Left hindlimb (tissue), 1 donor: ENCODE results near the gene UGDH.
"Not testable (repeated sequence)": the region's sequence is repeated elsewhere in the genome, so short reads cannot be mapped to it uniquely, and the experiment has no call there.

Source experiments
- DNase-seq: peaks from one replicate; pipeline ENCODE4 v3.0.0-alpha.2; 2018

The UGDH gene

DNA sequence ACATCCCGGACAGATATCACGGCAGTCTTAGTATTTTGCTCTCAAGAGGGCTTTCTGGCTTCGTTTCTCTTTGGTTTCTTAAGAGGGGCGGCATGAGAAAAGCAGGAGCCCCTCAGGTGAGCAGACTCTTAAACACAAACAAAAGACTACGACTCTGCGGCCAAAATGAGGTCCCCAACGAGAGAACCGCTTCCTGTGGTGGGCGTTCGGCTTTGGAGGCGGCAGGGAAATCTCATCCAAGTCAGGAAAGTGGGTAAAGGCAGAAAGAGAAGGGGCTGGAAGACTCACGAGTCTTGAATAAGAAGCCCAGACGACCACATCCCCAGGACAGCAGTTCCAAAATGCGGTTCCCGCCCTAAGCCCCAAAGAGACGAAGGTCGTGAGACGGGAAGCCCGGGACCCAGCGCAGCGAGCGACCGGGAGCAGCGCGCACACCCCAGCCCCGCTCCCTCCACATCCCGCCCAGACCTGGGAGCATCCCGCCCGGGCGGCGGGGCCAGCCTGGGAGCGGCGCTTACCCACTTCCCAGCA, 409 bp downstream of the UGDH start:
- DNase-seq = no peak

DNA sequence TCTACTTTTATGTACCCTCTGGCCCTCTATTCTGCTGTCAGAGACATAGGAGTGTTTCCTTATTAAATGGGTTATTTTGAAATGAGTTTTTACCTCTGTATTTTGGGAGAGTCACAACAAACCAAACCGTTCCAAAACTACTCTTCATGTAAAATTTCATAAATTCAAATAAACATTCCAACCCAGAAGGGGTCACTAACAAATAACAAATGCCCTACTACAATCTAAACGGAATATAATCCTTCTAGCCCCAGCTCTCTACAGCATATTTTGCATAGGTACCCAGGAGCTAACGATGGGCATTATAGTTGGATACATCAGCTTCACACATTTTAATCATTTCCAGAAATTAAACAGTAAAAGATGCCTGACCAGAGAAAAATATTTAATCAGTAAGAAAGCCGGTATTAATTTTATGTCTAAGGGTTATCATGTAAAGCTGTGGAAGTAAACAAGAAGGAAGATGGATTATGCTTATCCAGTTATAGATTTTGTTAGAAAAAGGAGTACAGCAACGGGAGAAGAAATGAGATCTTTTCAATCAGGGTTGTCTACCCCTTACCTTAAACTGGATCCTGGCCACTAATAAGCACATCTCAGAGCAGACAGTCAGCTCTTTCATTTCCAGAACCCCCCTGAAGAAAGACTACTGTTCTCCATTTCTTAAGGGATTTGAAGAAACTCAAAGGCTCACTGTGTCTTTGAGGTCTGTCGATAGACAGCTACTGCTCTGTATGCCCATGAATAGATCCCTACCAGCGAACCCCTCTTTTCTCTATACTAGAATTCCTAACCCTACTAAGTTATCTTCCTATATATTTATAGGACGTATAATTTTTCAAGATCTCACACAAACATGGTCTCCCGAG, 1.2 kb downstream of the UGDH start:
- no peak for DNase-seq

DNA sequence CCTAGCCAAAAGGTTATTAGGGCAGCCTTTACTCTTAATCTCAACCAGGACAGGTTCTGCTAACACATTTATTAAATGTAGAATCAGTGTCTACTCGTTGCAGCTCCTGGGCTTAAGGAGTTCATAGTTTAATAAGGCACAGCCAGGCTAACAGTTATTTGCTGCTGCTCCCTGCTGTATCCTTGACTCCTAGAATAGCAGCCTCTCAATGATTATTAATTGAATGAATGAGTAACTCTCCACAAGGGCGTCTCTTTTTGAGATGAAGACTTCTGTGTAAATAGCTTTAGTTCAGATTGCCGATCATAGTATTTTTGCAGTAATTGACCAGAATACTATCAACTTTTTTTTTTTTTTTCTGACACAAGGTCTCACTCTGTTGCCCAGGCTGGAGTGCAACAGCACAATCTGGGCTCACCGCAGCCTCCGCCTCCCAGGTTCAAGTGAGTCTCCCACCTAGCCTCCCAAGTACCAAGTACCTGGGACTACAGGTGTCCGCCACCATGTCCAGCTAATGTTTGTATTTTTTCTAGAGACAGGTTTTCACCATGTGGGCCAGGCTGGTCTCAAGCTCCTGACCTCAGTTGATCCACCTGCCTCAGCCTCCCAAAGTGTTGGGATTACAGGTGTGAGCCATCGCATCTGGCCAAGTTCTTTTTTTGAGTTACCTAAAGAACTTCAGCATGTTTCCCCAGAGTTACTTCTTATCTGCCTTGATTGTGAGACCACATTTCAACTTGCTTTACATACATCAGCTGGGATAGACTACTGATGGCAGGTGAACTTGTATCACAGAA, 2.9 kb downstream of the UGDH start:
- DNase-seq = no peak

DNA sequence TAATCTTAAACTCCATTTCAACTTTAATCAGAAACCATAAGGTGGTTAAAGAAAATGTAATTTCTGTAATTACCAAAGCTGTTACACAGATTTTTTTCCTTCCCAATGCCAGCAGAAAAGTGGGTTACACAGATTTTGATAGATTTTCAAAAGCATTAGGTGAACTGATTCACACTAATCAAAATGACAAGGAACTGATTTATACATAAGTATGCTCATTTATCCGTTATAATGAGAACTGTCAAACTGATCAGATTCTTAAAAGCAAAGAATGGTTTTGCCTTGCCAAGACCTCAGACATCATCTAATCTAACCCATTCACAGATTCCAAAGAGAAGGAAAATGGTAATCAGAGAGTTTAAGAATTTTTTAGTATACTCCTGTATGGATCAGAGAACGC, 5.2 kb downstream of the UGDH start:
- DNase-seq = no peak

DNA sequence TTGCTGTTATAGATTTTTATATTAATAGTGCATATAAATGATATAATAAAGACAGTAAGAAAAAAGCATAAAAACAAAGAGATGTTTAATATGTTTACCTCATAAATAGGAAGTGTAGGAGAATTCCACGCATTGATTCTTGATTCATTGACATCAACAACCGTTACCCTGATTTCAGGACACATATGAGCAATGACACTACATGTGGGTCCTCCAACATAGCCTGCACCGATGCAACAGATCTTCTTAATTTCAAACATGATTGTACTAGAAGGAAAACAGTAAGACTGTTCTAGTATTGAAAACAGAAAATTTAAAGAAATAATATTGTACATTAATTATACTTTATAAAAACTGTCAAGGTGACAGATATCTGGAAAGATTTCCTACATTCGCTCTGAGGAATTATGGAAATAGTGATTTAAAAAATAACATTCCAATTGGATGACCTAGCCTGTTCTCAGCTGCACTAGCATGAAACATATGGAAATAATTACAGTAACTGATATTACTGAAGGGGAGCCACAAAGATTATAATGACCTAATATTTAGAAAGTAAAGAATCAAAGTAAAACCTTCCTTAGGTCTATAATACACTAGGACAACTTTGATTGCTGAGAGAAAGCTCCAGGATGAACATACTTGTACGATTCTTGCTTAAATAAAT, 5.9 kb downstream of the UGDH start:
- no peak for DNase-seq

DNA sequence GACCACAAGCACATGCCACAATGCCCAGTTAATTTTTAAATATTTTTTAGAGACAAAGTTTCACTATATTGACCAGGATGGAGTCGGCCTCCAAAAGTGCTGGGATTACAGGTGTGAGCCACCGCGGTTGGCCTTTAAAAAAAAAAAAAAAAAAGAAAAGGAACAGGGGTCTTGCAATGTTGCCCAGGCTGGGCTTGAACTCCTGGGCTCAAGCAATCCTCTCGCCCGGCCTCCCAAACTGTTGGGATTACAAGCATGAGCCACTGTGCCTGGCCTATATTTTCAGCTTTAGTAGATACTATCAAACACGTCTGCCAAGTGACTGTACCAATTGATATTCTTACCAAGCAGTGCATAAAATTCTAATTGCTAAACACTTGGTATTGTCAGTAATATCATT, 8.8 kb downstream of the UGDH start:
- DNase-seq = no peak

DNA sequence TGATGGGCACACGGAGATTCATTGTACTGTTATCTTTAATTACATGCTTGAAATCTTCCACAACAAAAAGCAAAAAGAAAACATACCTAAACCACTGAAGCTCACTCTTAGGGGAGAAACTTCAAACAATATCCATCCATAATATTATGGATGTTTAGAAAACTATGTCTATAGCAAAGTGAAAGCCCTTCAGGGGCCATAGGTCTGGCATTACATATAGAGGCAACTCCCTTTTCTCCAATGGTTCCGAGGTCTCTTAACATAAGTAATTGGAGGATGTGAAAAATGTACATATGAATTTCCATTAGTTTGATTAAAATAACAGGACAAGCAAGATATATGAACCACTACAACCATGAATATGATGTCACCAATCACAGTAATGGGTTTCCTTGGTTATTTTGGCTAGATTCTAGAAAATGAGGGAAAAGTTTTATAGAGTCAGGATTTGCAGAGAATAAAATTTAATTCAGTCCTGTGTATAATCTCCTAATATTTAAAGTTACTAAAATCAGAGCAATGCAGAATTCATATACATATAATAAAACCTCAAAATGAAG, 10.8 kb downstream of the UGDH start:
- DNase-seq = no peak

DNA sequence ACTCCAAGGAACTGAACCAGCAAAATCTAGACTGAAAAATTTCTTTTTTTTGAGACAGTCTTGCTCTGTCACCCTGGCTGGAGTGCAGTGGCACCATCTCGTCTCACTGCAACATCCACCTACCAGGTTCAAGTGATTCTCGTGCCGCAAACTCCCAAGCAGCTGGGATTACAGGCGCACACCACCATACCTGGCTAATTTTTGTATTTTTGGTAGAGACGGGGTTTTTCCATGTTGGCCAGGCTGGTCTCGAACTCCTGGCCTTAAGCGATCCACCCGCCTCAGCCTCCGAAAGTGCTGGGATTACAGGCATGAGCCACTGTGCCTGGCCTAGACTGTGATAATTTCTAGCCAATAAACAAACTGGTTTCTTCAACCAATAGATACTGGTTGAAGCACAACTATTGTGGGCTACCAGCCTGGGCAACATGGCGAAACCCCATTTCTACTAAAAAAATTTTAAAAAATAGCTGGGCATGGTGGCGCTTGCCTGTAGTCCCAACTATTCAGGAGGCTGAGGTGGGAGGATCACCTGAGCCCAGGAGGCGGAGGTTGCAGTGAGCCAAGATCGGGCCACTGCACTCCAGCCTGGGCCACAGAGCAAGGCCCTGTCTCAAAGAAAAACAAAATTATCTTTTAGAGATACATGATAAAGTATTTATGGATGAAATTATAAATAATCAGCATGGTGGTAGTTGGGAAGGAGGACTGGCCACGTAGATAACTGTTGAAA, 11.4 kb downstream of the UGDH start:
- DNase-seq = not testable (repeated sequence)

DNA sequence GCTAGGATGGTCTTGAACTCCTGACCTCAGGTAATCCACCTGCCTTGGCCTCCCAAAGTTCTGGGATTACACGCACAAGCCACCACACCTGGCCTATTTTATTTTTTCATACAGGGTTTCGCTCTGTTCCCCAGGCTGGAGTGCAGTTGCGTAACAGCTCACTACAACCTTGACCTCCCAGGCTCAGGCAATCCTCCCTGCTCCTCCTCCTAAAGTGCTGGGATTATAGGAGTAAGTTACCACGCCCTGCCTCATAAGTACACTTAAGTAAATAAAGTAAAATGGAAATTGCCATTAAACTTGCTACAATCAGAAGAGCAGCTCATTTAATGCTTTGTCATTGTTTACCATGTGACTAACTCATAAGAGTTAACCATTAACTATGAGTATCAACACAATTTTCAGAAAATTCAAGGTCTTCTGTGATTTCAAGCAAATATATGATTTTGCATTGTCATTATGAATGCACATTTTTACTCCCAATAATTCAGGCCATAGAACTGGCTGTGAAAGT, 12.3 kb downstream of the UGDH start:
- no peak for DNase-seq

DNA sequence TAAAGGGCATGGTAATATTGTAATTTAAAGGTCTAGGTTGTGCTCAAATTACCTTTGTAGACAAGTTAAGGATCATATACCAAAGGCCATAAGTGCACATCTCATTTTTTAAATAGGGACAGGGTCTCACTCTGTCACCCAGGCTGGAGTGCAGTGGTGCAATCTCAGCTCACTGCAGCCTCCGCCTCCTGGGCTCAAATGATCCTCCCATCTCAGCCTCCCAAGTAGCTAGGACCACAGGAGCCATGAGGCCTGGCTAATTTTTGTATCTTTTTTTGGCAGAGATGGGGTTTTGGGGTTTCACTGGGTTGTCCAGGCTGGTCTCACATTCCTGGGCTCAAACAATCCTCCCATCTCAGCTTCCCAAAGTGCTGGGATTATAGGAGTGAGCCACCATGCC, 13.0 kb downstream of the UGDH start:
- not testable (repeated sequence) for DNase-seq

DNA sequence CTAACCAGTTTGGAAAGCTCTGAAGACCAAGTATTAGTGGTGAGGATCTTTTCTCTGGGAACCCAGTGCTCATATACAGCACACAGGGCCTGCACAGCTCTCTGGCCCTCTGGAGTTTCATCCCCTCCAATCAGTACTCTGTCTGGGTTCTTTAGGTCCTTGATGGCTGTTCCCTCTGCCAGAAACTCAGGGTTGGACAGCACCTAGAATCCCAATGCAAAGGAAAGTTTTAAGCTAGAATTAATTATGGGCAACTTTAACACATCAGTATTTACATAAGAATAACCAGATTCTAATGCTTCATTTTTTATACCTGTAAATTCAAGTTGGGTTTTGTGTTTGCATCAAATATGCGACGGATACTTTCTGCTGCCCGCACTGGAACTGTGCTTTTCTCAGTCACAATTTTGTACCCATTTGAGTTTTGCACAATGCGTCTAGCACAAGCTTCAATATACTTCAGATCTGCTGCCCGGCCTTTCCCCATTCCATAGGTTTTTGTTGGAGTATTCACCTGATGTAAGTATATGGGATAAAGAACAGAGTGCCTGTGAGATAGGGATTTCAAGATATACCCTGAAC, 16.8 kb downstream of the UGDH start:
- no peak for DNase-seq

DNA sequence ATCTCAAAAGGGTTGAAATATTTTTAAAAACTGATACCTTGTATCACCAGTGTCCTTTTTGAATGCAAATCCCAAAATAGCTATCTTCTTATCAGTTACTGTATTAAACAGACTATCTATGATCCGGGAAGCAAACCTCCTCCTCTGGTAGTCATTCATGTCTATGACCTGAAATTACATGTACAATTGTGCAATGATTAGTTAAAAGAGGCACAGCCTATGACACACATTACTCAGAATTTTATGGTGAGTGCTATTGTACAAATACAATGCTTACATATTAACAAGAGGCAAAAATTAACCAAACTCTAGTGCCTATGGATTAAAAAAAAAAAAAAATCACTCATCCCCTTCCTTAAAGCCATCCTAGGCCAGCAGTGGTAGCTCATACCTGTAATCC, 21.7 kb downstream of the UGDH start:
- DNase-seq = no peak

DNA sequence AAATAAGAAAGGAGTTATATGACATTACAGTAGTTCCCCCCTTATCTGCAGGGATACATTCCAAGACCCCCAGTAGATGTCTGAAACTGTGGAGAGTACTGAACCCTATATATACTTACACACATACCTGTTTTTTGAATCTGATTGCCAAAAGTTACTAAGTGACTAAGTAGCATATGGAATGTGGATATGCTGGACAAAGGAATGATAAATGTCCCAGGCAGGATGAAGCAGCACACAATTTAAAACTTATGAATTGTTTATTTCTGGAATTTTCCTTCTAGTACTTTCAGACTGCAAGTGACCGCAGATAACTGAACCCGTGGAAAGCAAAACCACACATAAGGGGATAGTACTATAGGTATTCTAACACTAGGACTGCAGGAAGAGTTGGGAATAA, 22.7 kb downstream of the UGDH start:
- DNase-seq = no peak

DNA sequence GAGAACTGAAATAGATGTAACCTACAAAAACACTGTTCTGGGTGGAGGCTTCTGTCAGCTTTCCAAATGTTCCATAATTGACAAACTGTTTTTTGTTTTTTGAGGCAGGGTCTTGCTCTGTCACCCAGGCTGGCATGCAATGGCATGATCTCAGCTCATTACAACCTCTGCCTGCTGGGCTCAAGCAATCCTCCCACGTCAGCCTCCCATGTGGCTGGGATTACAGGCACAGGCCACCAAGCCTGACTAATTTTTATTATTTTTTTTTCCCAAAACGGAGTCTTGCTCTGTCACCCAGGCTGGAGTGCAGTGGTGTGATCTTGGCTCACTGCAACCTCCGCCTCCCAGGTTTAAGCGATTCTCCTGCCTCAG, 24.6 kb downstream of the UGDH start:
- DNase-seq = not testable (repeated sequence)

DNA sequence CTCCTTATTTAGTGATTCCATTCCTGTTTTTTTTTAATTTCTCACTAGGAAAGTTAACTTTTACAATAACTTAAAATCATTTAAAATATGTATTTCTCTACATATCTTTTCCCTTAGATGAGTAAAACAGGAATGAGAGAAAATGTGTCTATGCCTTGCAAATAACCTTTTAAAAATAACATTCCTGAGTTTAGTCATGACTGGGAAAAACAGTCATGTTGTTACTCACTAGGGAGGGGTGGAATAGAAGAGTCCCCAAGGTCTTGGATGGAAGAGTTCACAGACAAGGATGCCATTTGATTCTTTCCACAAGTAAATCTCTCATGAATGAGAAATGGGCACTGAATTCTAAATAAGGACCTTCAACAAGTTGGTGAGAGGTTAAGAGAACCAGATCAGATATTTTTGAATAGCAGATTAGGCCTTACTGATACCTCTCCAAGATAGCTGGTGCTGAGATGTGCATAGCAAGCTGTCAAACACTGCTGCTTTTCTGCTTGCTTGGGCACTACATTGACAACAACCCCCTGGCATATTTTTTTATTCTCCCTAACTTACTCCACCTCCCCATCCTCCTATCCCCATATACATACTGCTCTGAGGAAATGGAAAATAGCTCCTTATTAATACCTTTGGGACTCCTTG, 25.1 kb downstream of the UGDH start:
- DNase-seq = no peak

DNA sequence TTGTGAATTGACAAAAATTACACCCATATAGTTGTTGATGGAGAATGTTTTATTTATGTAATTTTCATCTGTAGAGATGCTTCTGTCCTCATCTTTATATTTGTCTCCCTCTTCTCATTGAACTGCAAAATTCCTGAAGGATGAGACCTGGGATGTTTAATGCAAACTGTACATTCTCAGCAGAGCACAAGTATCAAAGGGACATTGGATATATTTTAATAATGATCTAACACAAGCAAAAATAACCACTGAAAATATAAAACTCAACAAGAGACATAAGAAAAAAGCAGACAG, 28.6 kb downstream of the UGDH start:
- DNase-seq = no peak

DNA sequence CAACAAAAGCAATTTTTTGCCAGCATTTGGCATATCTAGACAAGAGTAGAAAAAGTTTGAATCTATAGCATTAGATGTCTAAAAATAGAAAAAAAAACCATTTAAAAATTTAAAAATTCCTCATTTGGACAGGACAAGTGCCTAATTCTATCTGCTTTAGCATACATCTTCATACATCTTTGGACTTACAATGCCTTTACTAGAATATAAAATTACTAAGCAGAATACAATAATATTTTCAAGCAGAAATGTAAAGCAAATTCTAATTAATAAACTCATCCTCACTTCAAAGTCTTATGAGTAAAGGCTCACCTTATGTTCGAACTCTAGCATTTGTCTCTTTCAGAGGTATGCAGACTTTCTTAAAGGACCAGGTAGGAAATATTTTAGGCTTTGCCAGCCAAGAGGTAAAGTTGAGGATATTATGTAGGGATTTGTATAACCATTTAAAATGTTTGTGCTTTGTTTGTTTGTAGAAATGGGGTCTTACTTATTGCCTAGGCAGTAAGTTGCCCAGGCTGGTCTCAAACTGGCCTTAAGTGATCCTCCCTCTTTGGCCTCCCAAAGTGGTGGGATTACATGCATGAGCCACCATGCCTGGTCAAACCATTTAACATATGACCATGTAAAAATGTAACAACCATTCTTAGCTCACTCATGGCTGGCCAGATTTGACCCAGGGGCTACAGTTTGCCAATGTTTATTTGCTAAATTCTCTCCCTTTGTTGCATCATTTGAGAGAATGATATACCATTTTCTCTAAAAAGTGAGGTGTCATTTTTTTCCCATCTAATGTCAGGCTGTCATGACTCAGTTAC, 29.1 kb downstream of the UGDH start:
- DNase-seq = no peak

DNA sequence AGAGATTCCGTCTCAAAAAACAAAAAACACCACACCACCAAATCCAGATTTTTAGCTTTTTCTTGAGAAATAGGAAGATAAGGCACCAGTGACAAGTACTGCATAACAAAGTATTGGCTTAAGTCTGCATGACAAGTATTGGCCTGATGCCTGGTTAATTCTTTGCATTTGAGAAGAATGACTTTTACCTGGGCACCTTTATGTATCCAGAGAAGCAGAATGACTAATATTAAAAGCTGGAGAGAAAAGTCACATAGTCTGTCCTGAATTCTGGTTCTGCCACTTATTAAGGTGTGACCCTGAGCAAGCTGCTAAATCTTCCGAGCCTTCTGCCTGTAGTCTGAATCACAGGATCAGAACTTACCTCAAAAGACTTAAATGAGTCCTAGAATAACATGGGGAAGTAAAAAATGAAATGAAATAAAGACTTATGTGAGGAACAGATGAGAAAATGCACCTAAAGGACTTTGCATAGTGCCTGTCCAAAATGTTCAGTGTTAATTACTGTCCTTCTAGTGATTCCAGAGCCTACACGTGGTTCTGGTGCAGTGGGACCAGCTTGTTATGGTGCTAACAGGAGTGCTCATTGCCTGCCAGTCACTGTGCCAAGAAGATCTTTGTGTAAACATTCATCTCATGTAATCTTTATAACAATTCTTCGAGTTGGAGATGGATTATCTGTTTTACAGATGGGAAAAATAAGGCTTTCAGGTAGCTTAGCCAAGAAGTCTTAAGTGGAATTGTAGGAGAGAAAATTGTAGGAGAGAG, 31.6 kb downstream of the UGDH start:
- DNase-seq = no peak

DNA sequence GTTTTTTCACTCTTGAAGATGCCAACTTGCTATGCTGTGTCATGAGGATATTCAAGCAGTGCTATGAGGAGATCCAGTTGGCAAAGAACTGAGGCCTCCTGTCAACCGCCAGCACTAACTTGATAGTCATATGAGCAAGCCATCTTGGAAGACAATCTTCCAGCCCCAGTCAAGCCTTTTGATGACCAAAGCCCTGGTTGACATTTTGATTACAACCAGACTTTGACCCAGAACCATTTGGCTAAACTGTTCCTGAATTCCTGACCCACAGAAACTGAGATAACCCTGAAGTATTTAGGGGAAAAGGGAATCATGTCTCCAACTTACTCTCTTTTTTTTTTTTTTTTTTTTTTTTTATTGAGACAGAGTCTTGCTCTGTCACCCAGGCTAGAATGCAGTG, 32.9 kb downstream of the UGDH start:
- DNase-seq = no peak

DNA sequence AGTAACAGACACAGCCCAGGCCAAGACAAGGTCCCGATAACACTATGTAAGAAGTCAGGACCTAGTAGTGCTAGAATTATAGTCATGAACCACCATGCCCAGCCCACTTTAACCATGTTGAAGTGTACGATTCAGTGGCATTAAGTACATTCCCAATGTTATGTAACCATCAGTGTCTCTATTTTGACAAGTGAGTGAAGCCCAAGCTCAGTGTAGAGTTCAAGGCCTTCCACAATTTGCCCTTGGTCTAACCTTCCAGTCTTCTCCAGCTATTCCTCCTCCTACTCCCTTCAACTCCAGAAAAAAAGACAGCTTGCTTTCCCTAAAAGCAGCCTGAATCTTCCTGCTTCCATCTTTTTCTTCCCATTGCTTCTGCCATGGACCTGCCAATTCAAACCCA, 36.9 kb downstream of the UGDH start:
- no peak for DNase-seq
